ENCODE results near the gene SH3D19. TPM values are rescaled to one million over a fixed set of nuclear protein-coding genes. Genes with fewer than 3 reads are reported as not detected.

Gene SH3D19
- total RNA-seq, 1 donor from 2014 or later, result 23.0 TPM

GRCh38 chr4:151297170-151297569 is 28.2 kb downstream of the SH3D19 start:
- H3K27me3 ChIP-seq (ENCODE audit: control insufficient read depth, insufficient read depth, low read length), result no peaks in the 10 kb centered on the region
- no peak for DNase-seq (ENCODE audit: low read depth)

DNA sequence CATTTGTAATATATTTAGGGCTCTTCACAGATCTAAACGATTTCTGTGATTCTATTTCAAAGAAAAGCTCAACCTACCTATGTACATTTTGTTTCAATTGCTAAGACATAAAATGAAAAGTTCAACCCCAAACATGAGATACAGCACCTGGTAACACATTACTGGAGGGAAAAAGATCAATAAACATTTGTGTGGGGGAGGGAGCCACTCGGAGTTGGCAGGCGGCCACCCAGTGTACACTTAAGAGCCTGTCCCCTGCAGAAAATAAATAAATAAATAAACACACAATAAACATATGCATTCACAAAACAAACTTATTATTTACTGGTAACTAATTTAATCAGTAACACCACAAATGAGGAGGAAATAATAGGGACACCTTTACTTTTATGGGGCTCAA is 29.2 kb downstream of the SH3D19 start:
- no peak for DNase-seq (ENCODE audit: low read depth)
- no peaks in the 10 kb centered on the region for H3K36me3 ChIP-seq (ENCODE audit: control insufficient read depth, insufficient read depth, low read length)
- TF ChIP-seq, protein P1, sequence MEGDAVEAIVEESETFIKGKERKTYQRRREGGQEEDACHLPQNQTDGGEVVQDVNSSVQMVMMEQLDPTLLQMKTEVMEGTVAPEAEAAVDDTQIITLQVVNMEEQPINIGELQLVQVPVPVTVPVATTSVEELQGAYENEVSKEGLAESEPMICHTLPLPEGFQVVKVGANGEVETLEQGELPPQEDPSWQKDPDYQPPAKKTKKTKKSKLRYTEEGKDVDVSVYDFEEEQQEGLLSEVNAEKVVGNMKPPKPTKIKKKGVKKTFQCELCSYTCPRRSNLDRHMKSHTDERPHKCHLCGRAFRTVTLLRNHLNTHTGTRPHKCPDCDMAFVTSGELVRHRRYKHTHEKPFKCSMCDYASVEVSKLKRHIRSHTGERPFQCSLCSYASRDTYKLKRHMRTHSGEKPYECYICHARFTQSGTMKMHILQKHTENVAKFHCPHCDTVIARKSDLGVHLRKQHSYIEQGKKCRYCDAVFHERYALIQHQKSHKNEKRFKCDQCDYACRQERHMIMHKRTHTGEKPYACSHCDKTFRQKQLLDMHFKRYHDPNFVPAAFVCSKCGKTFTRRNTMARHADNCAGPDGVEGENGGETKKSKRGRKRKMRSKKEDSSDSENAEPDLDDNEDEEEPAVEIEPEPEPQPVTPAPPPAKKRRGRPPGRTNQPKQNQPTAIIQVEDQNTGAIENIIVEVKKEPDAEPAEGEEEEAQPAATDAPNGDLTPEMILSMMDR (IDR thresholded peaks at IDR 0.05; ENCODE audit: insufficient read depth, low read length, poor library complexity, severe bottlenecking), result no peak
- no peak overlapping the region for H3K4me3 ChIP-seq (ENCODE audit: low read depth, low read length)
- no peaks in the 10 kb centered on the region for H3K27me3 ChIP-seq (ENCODE audit: control insufficient read depth, insufficient read depth, low read length)

More at GRCh38 chr4:151297170-151297569, 28.2 kb downstream of the SH3D19 start:
- Histone ChIP-seq H3K36me3 (ENCODE audit: control insufficient read depth, insufficient read depth, low read length) (no peaks in the 10 kb centered on the region), H3K4me3 (ENCODE audit: low read depth, low read length) (no peak overlapping the region)
- TF ChIP-seq, protein P1 (IDR thresholded peaks at IDR 0.05; ENCODE audit: insufficient read depth, low read length, poor library complexity, severe bottlenecking), result no peak

DNA sequence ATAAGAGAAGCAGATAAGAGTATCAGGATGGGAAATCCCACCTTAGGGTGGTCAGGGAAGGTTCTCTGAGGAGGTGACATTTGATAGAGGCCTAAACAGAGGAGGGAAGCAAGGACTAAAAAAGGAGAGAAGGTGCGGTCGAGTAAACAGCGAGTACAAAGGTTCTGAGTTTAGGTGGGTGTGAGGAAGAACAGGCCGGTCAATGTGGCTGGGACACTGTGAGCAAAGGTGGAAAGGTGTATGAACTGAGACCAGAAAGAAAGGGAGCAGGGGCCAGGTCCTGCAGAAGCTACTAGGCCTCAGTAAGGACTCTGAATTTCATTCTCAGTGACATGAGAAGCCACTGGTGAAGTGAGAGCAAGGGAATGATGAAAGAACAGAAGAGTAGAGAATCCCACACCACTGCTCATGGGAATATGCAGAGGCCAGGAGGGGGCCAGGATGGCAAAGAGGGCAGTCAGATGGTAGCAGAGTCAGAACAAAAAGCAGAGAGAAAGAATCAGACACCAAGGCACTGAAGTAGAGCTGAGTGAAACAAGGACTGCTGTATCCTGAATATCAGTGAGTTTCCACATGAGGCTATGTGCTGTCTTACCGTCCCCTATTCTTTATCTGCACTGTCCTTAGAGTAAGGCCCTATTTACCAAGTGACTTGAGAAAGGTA is 30.4 kb downstream of the SH3D19 start:
- no peaks in the 10 kb centered on the region for H3K27me3 ChIP-seq (ENCODE audit: control insufficient read depth, insufficient read depth, low read length)
- no peak overlapping the region for H3K4me3 ChIP-seq (ENCODE audit: low read depth, low read length)
- H3K36me3 ChIP-seq (ENCODE audit: control insufficient read depth, insufficient read depth, low read length), result no peaks in the 10 kb centered on the region
- TF ChIP-seq, protein P1 (IDR thresholded peaks at IDR 0.05; ENCODE audit: insufficient read depth, low read length, poor library complexity, severe bottlenecking), result no peak
- DNase-seq (ENCODE audit: low read depth), result no peak

DNA sequence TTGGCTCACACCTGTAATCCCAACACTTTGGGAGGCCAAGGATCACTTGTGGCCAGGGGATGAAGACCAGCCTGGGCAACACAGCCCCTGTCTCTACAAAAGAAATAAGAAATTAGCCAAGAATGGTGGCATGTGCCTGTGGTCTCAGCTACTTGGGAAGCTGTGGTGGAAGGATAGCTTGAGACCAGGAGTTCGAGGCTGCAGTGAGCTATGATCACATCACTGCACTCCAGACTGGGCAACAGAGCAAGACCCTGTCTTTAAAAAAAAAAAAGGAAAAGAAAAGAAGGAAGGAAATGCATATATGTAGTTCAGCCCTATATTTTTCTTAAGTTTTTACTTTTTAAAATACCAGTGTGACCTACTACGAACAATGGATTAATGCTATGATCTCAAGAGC is 33.4 kb downstream of the SH3D19 start:
- Histone ChIP-seq H3K4me3 (ENCODE audit: low read depth, low read length) (no peak overlapping the region), H3K27me3 (ENCODE audit: control insufficient read depth, insufficient read depth, low read length) (no peaks in the 10 kb centered on the region), H3K36me3 (ENCODE audit: control insufficient read depth, insufficient read depth, low read length) (no peaks in the 10 kb centered on the region)
- DNase-seq (ENCODE audit: low read depth), result no peak
- TF ChIP-seq, protein P1 (IDR thresholded peaks at IDR 0.05; ENCODE audit: insufficient read depth, low read length, poor library complexity, severe bottlenecking), result no peak

GRCh38 chr4:151291485-151291884 is 33.9 kb downstream of the SH3D19 start:
- DNase-seq (ENCODE audit: low read depth), result no peak
- no peaks in the 10 kb centered on the region for H3K36me3 ChIP-seq (ENCODE audit: control insufficient read depth, insufficient read depth, low read length)
- H3K4me3 ChIP-seq (ENCODE audit: low read depth, low read length), result no peak overlapping the region
- TF ChIP-seq, protein P1 (IDR thresholded peaks at IDR 0.05; ENCODE audit: insufficient read depth, low read length, poor library complexity, severe bottlenecking), result no peak
- H3K27me3 ChIP-seq (ENCODE audit: control insufficient read depth, insufficient read depth, low read length), result no peaks in the 10 kb centered on the region

- TF ChIP-seq, protein P1 (IDR thresholded peaks at IDR 0.05; ENCODE audit: insufficient read depth, low read length, poor library complexity, severe bottlenecking), result no peak
- no peaks in the 10 kb centered on the region for H3K36me3 ChIP-seq (ENCODE audit: control insufficient read depth, insufficient read depth, low read length)
- no peak for DNase-seq (ENCODE audit: low read depth)
Observed at GRCh38 chr4:151287409-151287808, 38.0 kb downstream of the SH3D19 start.

More at GRCh38 chr4:151287409-151287808, 38.0 kb downstream of the SH3D19 start:
- Histone ChIP-seq H3K4me3 (ENCODE audit: low read depth, low read length) (no peak overlapping the region), H3K27me3 (ENCODE audit: control insufficient read depth, insufficient read depth, low read length) (no peaks in the 10 kb centered on the region)

Data from kidney epithelial cell (primary cell).